Kidney (tissue), 14 donors: ENCODE results near the gene LCK. TPM values are rescaled to one million over a fixed set of nuclear protein-coding genes. Genes with fewer than 3 reads are reported as not detected.
A peak's percentile ranks its signal among the peaks of the same experiment; 100 is the strongest.

ENCODE experiments used
- DNase-seq, 5 donors: peaks; one replicate each; pipeline ENCODE4 v3.0.0-alpha.2; 2013 to 2020
- FAIRE-seq: peaks from 2 replicates; lab custom pipeline; 2012; peaks lifted over from hg19 to GRCh38; lab: Jason Lieb, UNC
- H3K27ac ChIP-seq, 2 donors: one replicate each; pipeline ENCODE4 v1.7.0; 2013; ENCODE audit warnings: low read depth in 2 of 2, low read length in 2 of 2, inconsistent platforms in 1 of 2
- H3K27me3 ChIP-seq: one replicate; pipeline ENCODE4 v1.7.1; 2013; ENCODE audit warnings: low read length, inconsistent platforms; ENCODE audit not compliant: control insufficient read depth, insufficient read depth
- H3K36me3 ChIP-seq, 3 donors: one replicate each; pipeline versions ENCODE4 v1.7.0 to v1.7.1; 2013; ENCODE audit warnings: low read length in 3 of 3, control low read depth in 1 of 3, inconsistent platforms in 1 of 3; ENCODE audit not compliant: insufficient read depth in 3 of 3, control insufficient read depth in 2 of 3
- H3K4me1 ChIP-seq, 3 donors: one replicate each; pipeline versions ENCODE4 v1.7.0 to v1.7.1; 2013; ENCODE audit warnings: low read length in 3 of 3, inconsistent platforms in 1 of 3, low read depth in 1 of 3; ENCODE audit not compliant: control insufficient read depth in 2 of 3, insufficient read depth in 2 of 3
- H3K4me3 ChIP-seq, 3 donors: one replicate each; pipeline versions ENCODE4 v1.7.0 to v1.8.1; 2013; ENCODE audit warnings: low read length in 3 of 3, control low read depth in 1 of 3, inconsistent platforms in 1 of 3
- H3K9ac ChIP-seq, 3 donors: one replicate each; pipeline versions ENCODE4 v1.7.0 to v1.7.1; 2013; ENCODE audit warnings: low read length in 3 of 3, control low read depth in 1 of 3, inconsistent platforms in 1 of 3
- H3K9me3 ChIP-seq, 3 donors: one replicate each; pipeline versions ENCODE4 v1.7.0 to v1.7.1; 2013; ENCODE audit warnings: low read length in 3 of 3, control low read depth in 1 of 3, inconsistent platforms in 1 of 3; ENCODE audit not compliant: control insufficient read depth in 2 of 3, insufficient read depth in 1 of 3
- intact Hi-C: fragments of 100-400 bp; cut with DNase I; formaldehyde crosslinking; loops from one replicate; pipeline ENCODE4 v1.11.1; 2022
- polyA plus RNA-seq: library from polyadenylated mRNA; stranded (reverse); fragments of 350-450 nt; fragmentation: Illumina TruSeq; extraction: RNeasy Lipid Tissue Mini Kit (QIAGEN cat#74804); gene quantifications from one replicate; pipeline ENCODE4 v1.2.3, GENCODE V29; 2014; ENCODE audit warnings: low read depth, low replicate concordance; ENCODE audit not compliant: insufficient read depth
- total RNA-seq: library from RNA; stranded (reverse); fragmentation: NEBNext Ultra II Directional; extraction: Animal tissue kit (Norgen Biotek cat#: 25700); gene quantifications from one replicate; pipeline ENCODE4 v1.2.1, GENCODE V29; 2021
- TF ChIP-seq, protein P1 (sequence below): IDR thresholded peaks from 3 replicates; pipeline ENCODE4 v1.5.1; 2012; ENCODE audit warnings: mild to moderate bottlenecking, moderate library complexity, borderline replicate concordance; ENCODE audit not compliant: insufficient read depth; ENCODE audit errors: extremely low read depth
- donor health status: control.
- donor health status: control.
- donor health status: control.
- donor health status: control.
- donor health status: control.
- donor health status: DM: yes; HTN: yes; CAD: no.
- donor health status: Normal renal cell carcinoma (clear cell type).

LCK gene
- total and polyA plus RNA-seq, 2 donors from 2014 or later = 0.99 to 10.3 TPM

DNA sequence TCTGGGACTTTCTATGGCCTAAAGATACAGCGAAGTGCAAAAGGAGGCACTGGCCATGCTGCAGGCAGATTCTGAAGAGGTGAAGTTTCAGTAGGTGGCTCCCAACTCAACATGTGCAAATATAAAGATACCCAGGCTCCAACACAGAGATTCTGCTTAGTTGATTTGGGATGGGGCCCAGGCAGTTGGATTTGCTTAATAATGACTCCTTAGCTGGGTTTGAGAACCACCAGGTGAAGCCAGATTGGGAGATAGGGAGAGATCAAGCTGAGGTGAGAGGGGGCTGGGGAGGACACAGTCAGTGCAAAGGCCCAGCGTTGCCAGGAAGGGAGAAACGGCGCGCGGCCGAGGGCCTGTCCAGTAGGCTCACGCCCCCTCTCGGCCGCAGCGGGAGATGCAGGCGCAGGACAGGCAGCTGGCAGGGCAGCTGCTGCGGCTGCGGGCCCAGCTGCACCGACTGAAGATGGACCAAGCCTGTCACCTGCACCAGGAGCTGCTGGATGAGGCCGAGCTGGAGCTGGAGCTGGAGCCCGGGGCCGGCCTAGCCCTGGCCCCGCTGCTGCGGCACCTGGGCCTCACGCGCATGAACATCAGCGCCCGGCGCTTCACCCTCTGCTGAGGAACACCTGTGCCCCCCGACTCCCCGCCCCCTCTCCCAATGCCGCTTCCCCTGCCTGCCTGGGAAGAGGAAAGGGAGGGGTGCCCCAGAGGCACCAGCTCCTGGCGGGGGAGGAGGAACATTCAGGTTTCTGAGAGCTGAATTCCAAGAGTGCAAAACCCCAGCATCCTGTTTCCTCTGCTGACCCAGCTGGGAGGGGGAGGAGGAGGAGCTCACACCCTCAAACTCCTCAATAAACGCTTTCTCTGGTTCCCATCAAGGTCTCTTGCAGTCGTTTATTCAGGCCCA lies 2.8 kb upstream of the LCK start:
- FAIRE-seq = no peak
- Histone ChIP-seq H3K4me1 (peaks cover 0 to 26% (median 9%) of the 10 kb centered on the region in 3 donors), H3K4me3 (peak overlapping the region in 1 of 3 donors; percentile 44), H3K9me3 (no peaks in the 10 kb centered on the region), H3K36me3 (no peaks in the 10 kb centered on the region), H3K27me3 (no peaks in the 10 kb centered on the region), H3K27ac (peak overlapping the region; percentile 86 to 89), H3K9ac (peak overlapping the region in 1 of 3 donors; percentile 69)
- intact Hi-C loops = no loop called here
- TF ChIP-seq, protein P1, sequence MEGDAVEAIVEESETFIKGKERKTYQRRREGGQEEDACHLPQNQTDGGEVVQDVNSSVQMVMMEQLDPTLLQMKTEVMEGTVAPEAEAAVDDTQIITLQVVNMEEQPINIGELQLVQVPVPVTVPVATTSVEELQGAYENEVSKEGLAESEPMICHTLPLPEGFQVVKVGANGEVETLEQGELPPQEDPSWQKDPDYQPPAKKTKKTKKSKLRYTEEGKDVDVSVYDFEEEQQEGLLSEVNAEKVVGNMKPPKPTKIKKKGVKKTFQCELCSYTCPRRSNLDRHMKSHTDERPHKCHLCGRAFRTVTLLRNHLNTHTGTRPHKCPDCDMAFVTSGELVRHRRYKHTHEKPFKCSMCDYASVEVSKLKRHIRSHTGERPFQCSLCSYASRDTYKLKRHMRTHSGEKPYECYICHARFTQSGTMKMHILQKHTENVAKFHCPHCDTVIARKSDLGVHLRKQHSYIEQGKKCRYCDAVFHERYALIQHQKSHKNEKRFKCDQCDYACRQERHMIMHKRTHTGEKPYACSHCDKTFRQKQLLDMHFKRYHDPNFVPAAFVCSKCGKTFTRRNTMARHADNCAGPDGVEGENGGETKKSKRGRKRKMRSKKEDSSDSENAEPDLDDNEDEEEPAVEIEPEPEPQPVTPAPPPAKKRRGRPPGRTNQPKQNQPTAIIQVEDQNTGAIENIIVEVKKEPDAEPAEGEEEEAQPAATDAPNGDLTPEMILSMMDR = peak; percentile 80
- peak; percentile 89 to 94 (median 90) for DNase-seq

DNA sequence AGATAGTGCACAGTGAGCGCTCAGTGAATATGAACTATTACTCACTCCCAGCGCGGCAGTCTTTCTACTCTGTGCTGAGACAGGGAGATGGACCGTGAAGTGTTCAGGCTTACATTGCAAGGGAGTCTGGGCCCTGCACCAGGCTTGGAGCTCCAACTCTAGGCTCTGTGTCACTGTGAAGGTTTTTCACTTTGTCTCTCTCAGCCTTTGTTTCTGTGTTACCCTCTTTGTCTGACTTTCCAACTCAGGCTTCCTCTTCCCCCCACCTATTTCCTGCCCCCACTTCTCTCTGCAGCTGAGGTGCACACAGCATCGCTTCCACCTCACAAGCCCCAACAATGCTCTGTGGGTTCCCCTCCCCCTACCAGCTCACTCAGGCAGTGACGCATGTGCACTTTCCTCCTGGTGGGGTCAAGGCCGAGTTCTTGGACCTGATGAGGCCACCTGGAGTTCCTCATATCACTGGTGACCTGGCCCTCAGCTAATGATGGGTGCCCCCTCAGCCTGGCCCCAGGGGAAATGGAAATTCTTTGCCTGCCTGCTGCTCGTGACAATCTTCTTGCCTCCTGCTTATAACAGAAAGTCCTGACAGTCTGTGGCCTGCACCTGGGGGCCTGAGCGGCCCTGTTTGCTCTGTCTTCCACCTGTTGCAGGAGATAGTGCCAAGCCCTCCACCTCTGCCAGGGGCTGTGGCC lies 1.1 kb upstream of the LCK start:
- peak; percentile 68 to 85 (median 80) for DNase-seq

DNA sequence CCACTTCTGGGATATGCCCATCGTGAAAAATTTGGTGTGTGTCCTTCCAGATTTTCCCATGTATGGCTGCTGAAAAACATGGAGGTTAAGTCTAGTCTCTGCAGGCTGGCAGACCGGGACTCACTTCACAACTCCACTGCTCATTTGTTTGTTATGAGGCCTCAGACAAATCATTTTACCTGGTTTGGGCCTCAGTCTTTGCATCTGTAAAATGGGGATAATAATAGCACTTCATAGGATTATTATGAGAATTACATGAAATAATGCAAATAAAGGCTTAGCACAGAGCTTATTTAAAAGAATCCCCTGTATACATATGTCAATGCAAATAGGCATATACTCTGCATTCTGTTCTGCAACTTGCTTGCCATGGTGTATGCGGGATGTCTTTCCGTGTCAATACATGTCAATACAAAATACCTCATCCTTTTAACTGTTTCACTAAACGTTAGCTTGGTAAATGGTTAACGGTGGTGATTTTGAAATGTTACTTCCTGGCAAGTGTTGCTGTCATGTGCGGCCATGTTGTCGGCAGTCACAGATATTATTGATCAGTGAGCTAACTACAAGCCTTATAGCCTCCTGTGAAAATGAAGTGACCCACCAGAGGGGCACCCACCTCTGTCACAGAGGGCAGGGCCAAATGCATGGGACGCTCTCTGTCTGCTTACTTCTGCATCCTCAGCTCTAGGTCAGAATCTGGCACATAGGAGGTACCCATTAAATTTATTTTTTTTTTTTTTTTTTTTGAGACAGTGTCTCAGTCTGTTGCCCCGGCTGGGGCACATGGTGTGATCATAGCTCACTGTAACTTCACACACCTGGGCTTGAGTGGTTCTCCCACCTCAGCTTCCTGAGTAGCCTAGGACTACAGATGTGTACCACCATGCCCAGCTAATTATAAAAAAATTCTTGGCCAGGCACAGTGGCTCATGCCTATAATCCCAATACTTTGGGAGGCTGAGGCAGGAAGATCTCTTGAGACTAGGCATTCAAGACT lies 4.3 kb downstream of the LCK start:
- H3K9ac ChIP-seq = no peak overlapping the region
- H3K36me3 ChIP-seq = no peaks in the 10 kb centered on the region
- no peak overlapping the region for H3K4me3 ChIP-seq
- no peaks in the 10 kb centered on the region for H3K27me3 ChIP-seq
- no peak overlapping the region for H3K27ac ChIP-seq
- FAIRE-seq (no peak), DNase-seq (no peak)
- intact Hi-C loops = no loop called here
- no peaks in the 10 kb centered on the region for H3K9me3 ChIP-seq
- H3K4me1 ChIP-seq = peaks cover 0 to 16% (median 3%) of the 10 kb centered on the region in 3 donors
- TF ChIP-seq, protein P1 = no peak

More for the DNA sequence above, 1.1 kb upstream of the LCK start:
- TF ChIP-seq, protein P1 = no peak
- no peaks in the 10 kb centered on the region for H3K36me3 ChIP-seq
- intact Hi-C loops = no loop called here
- H3K27ac ChIP-seq = peak overlapping the region; percentile 50 to 71
- H3K4me1 ChIP-seq = peaks cover 0 to 29% (median 9%) of the 10 kb centered on the region in 3 donors
- FAIRE-seq = no peak
- H3K4me3 ChIP-seq = no peak overlapping the region
- H3K27me3 ChIP-seq = no peaks in the 10 kb centered on the region
- peak overlapping the region in 1 of 3 donors; percentile 40 for H3K9ac ChIP-seq
- no peaks in the 10 kb centered on the region for H3K9me3 ChIP-seq
